ENCODE results near the gene RPS15. TPM values are rescaled to one million over a fixed set of nuclear protein-coding genes. Genes with fewer than 3 reads are reported as not detected.

The RPS15 gene
- total RNA-seq, 2 donors from 2014 or later: 1,055 to 1,445 TPM

DNA sequence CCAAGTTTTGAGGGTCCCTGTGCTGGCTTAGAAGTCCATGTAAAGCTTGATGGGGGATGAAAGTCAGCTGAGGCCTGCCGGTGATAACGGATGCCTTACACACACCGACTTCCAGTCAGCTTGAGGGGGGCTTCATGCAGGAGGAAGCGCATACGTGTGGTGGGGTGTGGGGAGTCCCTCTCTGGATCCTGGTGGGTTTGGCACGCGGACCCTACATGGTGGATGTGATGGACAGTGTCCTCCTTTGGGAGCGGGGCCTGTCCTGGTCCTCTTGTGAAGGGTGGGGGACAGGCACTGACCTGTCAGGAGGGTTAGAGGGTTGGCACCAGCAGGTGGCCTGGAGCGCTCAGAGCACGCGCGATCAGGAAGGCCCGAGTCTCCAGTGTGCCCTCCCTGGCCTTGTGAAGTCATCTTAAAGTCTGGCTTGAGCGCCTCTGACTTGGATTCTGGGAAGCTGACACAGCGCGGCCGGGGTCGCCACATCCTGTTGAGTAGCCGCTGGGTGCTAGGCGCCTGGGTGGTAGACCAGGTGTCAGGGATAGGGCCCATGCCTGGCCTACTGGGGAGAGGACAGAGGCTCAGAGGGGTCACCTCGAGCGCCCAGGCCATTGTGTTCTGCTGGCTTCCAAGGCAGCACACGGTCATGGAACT lies 27.9 kb upstream of the RPS15 start:
- DNase-seq: no peak
- H3K27ac ChIP-seq: no peak overlapping the region
- H3K36me3 ChIP-seq: no peaks in the 10 kb centered on the region

DNA sequence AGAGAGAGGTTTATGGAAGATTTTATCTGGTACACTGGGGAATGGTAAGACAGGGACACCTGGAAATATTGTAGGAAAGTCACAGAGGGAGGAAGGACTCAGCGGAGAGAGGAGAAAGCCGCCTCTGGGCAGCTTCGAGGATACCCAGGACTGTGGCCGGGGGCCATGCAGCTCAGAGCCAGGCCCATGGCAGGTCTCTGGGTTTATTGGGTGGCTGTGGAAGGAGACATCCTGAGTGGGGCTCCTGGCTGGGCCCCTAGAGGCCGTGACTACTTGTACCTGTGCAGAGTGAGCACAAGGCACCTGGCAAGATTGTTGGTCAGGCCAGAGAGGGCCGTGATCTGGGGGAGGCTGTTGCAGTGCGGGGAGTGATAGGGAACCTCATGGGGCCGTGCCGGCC lies 27.4 kb upstream of the RPS15 start:
- H3K4me1 ChIP-seq: peaks cover 40% of the 10 kb centered on the region
- H3K9ac ChIP-seq (ENCODE audit: low read depth in 2 of 2, low read length in 2 of 2): peak overlapping the region in 1 of 2 donors; percentile 8
- no peak overlapping the region for H3K4me3 ChIP-seq
- H3K9me3 ChIP-seq: no peaks in the 10 kb centered on the region
- TF ChIP-seq, protein P1, sequence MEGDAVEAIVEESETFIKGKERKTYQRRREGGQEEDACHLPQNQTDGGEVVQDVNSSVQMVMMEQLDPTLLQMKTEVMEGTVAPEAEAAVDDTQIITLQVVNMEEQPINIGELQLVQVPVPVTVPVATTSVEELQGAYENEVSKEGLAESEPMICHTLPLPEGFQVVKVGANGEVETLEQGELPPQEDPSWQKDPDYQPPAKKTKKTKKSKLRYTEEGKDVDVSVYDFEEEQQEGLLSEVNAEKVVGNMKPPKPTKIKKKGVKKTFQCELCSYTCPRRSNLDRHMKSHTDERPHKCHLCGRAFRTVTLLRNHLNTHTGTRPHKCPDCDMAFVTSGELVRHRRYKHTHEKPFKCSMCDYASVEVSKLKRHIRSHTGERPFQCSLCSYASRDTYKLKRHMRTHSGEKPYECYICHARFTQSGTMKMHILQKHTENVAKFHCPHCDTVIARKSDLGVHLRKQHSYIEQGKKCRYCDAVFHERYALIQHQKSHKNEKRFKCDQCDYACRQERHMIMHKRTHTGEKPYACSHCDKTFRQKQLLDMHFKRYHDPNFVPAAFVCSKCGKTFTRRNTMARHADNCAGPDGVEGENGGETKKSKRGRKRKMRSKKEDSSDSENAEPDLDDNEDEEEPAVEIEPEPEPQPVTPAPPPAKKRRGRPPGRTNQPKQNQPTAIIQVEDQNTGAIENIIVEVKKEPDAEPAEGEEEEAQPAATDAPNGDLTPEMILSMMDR (IDR thresholded peaks at IDR 0.05): no peak
- no peak for DNase-seq
- no peaks in the 10 kb centered on the region for H3K27me3 ChIP-seq
- intact Hi-C loops (cut with DNase I): no loop called here
- no peaks in the 10 kb centered on the region for H3K36me3 ChIP-seq
- H3K27ac ChIP-seq: no peak overlapping the region

More for the DNA sequence above, 27.9 kb upstream of the RPS15 start:
- peaks cover 36% of the 10 kb centered on the region for H3K4me1 ChIP-seq
- H3K9ac ChIP-seq (ENCODE audit: low read depth in 2 of 2, low read length in 2 of 2): peak overlapping the region in 1 of 2 donors; percentile 21
- intact Hi-C loops (cut with DNase I): no loop called here
- no peak overlapping the region for H3K4me3 ChIP-seq
- H3K27me3 ChIP-seq: no peaks in the 10 kb centered on the region
- no peaks in the 10 kb centered on the region for H3K9me3 ChIP-seq
- TF ChIP-seq, protein P1 (IDR thresholded peaks at IDR 0.05): no peak

DNA sequence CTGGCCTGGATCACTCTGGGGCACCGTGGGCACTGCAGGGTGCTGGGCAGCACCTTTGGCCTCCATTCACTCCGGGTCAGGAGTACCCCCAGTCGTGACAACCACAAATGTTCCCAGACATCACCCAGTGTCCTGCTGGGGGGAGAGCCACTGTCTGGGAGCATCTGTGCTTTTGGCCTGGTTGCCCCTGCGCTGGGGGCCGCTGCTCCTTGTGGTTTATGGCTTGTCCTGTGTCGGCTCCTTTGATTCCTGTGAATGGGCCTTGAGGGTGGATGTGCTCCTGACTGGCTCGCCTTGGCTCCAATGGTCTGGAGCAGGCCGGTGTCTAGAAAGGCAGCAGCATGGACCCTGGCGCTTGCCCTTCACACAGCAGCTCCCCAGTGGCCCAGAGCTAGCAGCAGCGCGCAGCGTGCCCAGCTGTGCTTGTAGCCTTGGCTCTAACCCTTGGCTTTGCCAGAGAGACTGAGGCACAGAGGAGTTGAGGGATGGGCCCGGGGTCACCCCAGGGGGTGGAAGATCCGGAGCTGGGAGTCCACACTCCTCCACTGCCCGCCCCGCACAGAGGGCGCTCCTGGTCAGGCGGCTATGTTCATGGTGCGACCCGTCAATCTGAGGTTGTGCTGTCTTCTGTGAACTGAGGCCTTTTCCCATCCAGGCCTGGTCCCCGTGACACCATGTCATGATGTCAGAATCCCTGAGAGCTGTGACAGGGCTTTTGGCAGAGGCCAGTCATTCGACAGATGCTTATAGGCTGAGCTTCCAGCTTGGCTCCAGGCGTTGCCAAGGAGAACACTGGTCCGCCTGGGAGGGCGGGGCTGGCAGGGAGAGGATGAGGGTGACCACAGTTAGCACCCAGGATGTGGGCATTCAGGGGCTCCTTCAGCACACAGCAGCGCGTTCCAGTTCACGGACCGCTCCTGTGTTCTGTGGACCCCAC lies 26.7 kb upstream of the RPS15 start:
- no peaks in the 10 kb centered on the region for H3K9me3 ChIP-seq
- no peak overlapping the region for H3K4me3 ChIP-seq
- H3K27ac ChIP-seq: no peak overlapping the region
- peak overlapping the region in 1 of 2 donors; percentile 8 for H3K9ac ChIP-seq (ENCODE audit: low read depth in 2 of 2, low read length in 2 of 2)
- no peaks in the 10 kb centered on the region for H3K27me3 ChIP-seq
- TF ChIP-seq, protein P1 (IDR thresholded peaks at IDR 0.05): no peak
- H3K4me1 ChIP-seq: peaks cover 47% of the 10 kb centered on the region
- no peak for DNase-seq
- intact Hi-C loops (cut with DNase I): no loop called here
- H3K36me3 ChIP-seq: no peaks in the 10 kb centered on the region

DNA sequence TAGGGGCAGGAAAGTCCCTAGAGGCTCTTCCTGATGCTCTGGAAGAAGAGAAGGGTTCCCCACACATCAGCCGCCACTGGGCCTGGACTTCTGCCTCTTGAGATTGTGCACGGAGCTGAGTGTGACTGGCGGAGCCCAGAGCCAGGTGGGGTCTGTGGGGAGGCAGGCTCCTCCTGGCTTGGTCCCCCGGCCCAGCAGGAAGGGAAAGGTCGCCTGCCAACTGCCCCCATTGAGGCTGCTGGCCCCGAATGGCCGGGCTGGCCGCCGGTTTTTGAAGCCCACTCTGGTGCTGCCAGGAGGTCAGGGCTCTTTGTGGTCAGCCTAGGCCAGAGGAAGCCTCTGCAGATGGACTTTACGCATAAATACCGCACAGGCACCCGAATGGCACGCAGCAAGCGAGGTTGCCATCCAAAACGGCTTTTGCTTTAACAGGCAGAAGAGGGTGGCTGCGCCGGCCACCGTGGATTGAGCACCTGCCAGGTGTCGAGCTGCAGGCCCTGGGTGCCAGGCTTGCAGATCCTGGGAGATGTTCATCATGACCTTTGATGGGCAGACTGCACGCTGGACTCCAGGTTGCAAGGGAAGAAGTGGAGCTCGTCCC lies 25.8 kb upstream of the RPS15 start:
- H3K36me3 ChIP-seq: no peaks in the 10 kb centered on the region
- H3K27ac ChIP-seq: no peak overlapping the region
- no peak for DNase-seq
- peaks cover 50% of the 10 kb centered on the region for H3K4me1 ChIP-seq
- TF ChIP-seq, protein P1 (IDR thresholded peaks at IDR 0.05): no peak
- no peaks in the 10 kb centered on the region for H3K27me3 ChIP-seq
- H3K4me3 ChIP-seq: no peak overlapping the region
- H3K9ac ChIP-seq (ENCODE audit: low read depth in 2 of 2, low read length in 2 of 2): no peak overlapping the region
- intact Hi-C loops (cut with DNase I): no loop called here
- H3K9me3 ChIP-seq: no peaks in the 10 kb centered on the region

DNA sequence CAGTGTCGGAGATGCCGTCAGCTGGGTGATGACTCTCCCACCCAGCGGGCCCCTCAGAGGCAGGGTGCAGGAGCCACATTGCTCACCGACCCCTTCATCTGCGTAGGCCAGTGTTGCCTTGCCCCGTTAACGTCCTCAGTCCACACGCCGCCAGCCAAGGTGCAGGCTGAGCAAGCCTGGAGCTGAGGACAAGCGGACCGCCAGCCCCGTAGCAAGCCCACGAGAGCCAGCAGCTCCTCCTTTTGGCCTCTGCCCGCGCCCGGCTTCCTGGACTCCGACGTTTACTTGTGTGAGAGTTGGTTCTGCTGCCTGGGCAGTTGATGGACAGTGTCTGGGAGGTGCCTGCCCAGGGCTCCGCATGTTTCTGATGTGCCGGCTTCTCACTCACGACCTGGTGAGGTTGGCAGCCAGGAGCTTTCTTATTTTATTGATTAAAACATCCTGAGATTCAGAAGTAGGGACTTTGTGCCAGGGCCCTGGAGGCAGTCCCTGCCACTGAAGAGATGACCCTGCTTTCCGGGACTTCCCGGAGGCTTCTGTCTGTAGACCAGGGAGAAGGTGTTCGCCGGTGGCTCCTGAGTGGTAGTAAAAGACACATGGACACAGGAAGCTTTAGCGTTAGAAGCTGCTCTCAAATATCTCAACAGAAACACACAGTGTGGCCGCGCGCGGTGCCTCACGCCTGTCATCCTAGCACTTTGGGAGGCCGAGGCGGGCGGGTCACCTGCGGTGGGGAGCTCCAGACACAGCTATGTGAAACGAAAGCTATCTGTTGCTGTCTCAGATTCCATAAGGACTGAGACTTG lies 25.0 kb upstream of the RPS15 start:
- Histone ChIP-seq H3K36me3 (no peaks in the 10 kb centered on the region), H3K9ac (ENCODE audit: low read depth in 2 of 2, low read length in 2 of 2) (no peak overlapping the region), H3K9me3 (no peaks in the 10 kb centered on the region), H3K27ac (no peak overlapping the region), H3K27me3 (no peaks in the 10 kb centered on the region), H3K4me1 (peaks cover 50% of the 10 kb centered on the region), H3K4me3 (no peak overlapping the region)
- intact Hi-C loops (cut with DNase I): no loop called here
- DNase-seq: no peak
- TF ChIP-seq, protein P1 (IDR thresholded peaks at IDR 0.05): no peak
